IPS DF 4.7 (cell line): ENCODE measurements around the gene EN1.

ENCODE experiments used
- DNase-seq: peaks from one replicate; pipeline ENCODE4 v3.0.0-alpha.2; 2013; ENCODE audit warnings: low spot score; ENCODE audit errors: extremely low read depth

The EN1 gene

GRCh38 chr2:118822572-118822971 lies 24.9 kb downstream of the EN1 start:
- no peak for DNase-seq

GRCh38 chr2:118822015-118822414 lies 25.4 kb downstream of the EN1 start:
- DNase-seq = no peak

GRCh38 chr2:118817469-118817868 lies 30.0 kb downstream of the EN1 start:
- DNase-seq = no peak

- DNase-seq = no peak
Observed at GRCh38 chr2:118816669-118817068, 30.8 kb downstream of the EN1 start.

- no peak for DNase-seq
Observed at GRCh38 chr2:118815731-118816130, 31.7 kb downstream of the EN1 start.

GRCh38 chr2:118815314-118815713 lies 32.1 kb downstream of the EN1 start:
- DNase-seq = no peak

- DNase-seq = no peak
Observed at GRCh38 chr2:118814368-118814767, 33.1 kb downstream of the EN1 start.

GRCh38 chr2:118813601-118814339 lies 33.7 kb downstream of the EN1 start:
- no peak for DNase-seq

GRCh38 chr2:118813111-118813510 lies 34.3 kb downstream of the EN1 start:
- no peak for DNase-seq

GRCh38 chr2:118812552-118812951 lies 34.9 kb downstream of the EN1 start:
- no peak for DNase-seq

- no peak for DNase-seq
Observed at GRCh38 chr2:118811514-118812115, 35.8 kb downstream of the EN1 start.

- DNase-seq = no peak
Observed at GRCh38 chr2:118810766-118811165, 36.7 kb downstream of the EN1 start.

GRCh38 chr2:118808429-118808809 lies 39.0 kb downstream of the EN1 start:
- DNase-seq = no peak

- DNase-seq = no peak
Observed at GRCh38 chr2:118807668-118808428, 39.6 kb downstream of the EN1 start.

- DNase-seq = no peak
Observed at GRCh38 chr2:118806797-118807667, 40.4 kb downstream of the EN1 start.

GRCh38 chr2:118805064-118805690 lies 42.3 kb downstream of the EN1 start:
- DNase-seq = no peak

GRCh38 chr2:118803012-118803411 lies 44.4 kb downstream of the EN1 start:
- DNase-seq = no peak

GRCh38 chr2:118801151-118801550 lies 46.3 kb downstream of the EN1 start:
- no peak for DNase-seq

- DNase-seq = no peak
Observed at GRCh38 chr2:118800736-118801135, 46.7 kb downstream of the EN1 start.

- no peak for DNase-seq
Observed at GRCh38 chr2:118794546-118794945, 52.9 kb downstream of the EN1 start.
